Measurements from ENCODE around the gene MYL6. TPM values are rescaled to one million over a fixed set of nuclear protein-coding genes. Genes with fewer than 3 reads are reported as not detected.
"Not testable (repeated sequence)": the region's sequence is repeated elsewhere in the genome, so short reads cannot be mapped to it uniquely, and the experiment has no call there.

MYL6 gene
- polyA plus RNA-seq, 1 experiment, result 5,667 TPM

DNA sequence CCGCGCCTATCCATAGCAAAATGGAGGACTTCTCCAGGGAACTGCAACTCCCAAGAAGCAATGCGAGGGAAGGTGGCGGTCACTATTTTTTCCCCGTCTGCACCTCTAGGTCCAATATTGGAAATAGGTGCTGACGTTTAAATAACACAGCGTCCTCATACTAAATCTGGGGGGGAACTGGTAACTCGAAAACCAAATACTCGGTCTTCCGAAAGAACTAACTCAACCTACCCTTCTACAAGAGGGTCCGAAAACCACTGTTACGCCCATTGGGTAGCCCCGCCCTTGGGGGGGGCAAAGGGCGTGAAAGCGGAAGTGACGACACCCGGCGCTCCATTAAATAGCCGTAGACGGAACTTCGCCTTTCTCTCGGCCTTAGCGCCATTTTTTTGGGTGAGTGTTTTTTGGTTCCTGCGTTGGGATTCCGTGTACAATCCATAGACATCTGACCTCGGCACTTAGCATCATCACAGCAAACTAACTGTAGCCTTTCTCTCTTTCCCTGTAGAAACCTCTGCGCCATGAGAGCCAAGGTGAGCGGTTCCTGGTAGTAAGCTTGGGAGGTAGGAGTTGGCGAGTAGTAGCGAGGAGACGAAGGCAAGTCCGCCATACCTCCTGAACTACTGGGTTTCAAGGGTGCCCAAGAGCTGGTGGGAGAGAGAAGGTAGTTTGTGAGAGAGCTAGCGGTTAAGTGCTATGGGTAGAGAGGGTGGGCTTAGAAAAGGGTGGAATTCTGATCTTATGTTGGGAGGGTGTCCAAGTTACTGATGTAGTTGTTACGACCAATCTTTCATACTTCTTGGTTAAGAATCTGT, 41.7 kb upstream of the MYL6 start, which contains the start of gene RPL41:
Gene RPL41 (plus strand): TSS at position 367 of the 815 bp plus-strand sequence.
- ChIA-PET POLR2A (interaction anchor here (0.7 to 2.1 kb wide), 3 partner anchors 12 to 177 kb away, joined by 5 to 13 read pairs (median 12); partner anchors contain the start of gene PA2G4), CTCF (interaction anchor here (1.0 to 6.8 kb wide), 5 partner anchors 9 to 73 kb away, joined by 4 to 134 read pairs (median 8); partner anchors contain the start of genes ESYT1, PA2G4 and SMARCC2)
- TF ChIP-seq, protein P1, sequence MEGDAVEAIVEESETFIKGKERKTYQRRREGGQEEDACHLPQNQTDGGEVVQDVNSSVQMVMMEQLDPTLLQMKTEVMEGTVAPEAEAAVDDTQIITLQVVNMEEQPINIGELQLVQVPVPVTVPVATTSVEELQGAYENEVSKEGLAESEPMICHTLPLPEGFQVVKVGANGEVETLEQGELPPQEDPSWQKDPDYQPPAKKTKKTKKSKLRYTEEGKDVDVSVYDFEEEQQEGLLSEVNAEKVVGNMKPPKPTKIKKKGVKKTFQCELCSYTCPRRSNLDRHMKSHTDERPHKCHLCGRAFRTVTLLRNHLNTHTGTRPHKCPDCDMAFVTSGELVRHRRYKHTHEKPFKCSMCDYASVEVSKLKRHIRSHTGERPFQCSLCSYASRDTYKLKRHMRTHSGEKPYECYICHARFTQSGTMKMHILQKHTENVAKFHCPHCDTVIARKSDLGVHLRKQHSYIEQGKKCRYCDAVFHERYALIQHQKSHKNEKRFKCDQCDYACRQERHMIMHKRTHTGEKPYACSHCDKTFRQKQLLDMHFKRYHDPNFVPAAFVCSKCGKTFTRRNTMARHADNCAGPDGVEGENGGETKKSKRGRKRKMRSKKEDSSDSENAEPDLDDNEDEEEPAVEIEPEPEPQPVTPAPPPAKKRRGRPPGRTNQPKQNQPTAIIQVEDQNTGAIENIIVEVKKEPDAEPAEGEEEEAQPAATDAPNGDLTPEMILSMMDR (IDR thresholded peaks at IDR 0.05; ENCODE audit: insufficient read depth, low read depth, low read length), result no peak
- DNase-seq (ENCODE audit: low read depth), result peak; percentile 64
- peaks cover 13% of the 10 kb centered on the region for H3K36me3 ChIP-seq (ENCODE audit: control insufficient read depth, insufficient read depth, low read length)
- H3K4me3 ChIP-seq (ENCODE audit: low read depth, low read length), result peak within 1 kb of the TSS; percentile 71
- H3K27me3 ChIP-seq (ENCODE audit: control insufficient read depth, insufficient read depth, low read length), result no peaks in the 10 kb centered on the region

DNA sequence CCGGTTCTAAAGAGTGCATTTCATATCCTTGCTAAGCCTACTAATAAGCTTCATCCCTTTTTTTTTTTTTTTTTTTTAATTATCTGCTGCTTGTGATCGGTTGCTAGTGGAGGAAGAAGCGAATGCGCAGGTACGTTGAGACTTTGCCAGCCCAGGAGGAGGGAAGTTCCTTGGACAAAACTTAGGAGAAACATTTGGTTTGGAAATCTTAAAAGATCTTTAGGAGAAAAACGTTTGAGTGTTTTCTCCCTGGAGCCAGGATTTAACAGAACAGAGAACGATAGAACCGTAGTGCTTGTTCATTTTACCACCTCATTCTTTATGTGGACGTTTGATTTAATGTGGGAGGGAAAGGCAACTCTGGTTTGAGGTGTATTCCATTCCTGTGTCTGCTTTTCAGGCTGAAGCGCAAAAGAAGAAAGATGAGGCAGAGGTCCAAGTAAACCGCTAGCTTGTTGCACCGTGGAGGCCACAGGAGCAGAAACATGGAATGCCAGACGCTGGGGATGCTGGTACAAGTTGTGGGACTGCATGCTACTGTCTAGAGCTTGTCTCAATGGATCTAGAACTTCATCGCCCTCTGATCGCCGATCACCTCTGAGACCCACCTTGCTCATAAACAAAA, 41.0 kb upstream of the MYL6 start:
- H3K4me3 ChIP-seq (ENCODE audit: low read depth, low read length), result peak overlapping the region; percentile 72
- ChIA-PET CTCF (interaction anchor here (1.0 to 6.8 kb wide), 6 partner anchors 9 to 73 kb away, joined by 3 to 134 read pairs (median 19); partner anchors contain the start of genes ESYT1, MYL6, PA2G4 and SMARCC2), POLR2A (interaction anchor here (1.9 to 2.1 kb wide), 2 partner anchors 13 to 105 kb away, joined by 8 to 13 read pairs; partner anchors contain the start of genes PA2G4 and RNF41)
- H3K36me3 ChIP-seq (ENCODE audit: control insufficient read depth, insufficient read depth, low read length), result peaks cover 14% of the 10 kb centered on the region
- DNase-seq (ENCODE audit: low read depth); H3K27me3 ChIP-seq (ENCODE audit: control insufficient read depth, insufficient read depth, low read length): not testable (repeated sequence)

DNA sequence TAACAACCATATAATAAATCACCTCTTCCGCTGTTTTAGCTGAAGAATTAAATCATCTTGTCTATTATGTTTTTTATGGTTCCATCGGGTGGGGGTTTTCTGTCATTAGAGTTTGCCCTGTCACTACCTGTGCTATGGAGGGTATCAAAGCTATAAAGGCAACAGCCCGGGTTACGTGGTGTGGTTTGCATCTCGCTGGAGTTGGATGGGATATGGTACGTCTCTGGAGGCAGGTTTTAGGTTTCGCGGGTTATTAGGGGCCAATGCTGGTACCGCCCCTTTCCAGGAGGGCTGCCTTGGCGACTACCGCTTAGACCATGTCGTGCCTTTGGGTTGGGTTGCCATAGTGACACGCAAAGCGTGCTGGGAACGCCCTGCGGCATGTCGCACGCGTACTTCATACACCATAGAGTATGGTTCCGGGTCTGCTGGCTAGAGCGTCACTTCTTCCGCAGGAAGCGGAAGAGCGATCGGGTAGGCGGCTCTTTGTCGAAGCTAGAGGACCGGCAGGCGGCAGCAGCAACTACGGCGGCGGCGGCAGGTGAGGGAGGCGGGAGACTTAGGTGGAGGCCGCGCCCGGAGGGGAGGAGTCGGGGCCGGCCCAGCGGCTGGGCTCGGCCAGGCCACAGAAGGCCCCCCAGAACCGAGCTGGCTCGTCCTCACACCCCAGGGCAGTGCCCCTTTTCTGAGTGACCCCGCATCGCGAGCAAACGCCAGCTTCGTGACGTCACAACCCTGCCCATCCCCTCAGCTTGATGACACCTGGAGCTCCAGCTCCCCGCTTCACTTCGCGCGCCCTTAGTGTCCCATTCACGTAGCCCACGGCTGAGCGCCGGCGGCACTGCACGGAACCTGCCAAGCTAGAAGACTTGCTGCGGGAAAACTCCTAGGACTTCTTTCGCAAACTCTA, 40.1 kb upstream of the MYL6 start, which contains the start of gene ZC3H10:
Gene ZC3H10 (plus strand): TSS at position 489 of the 910 bp plus-strand sequence. CDS start 2,297 bp downstream, outside the sequence.
- H3K36me3 ChIP-seq (ENCODE audit: control insufficient read depth, insufficient read depth, low read length), result peaks cover 11% of the 10 kb centered on the region
- no peaks in the 10 kb centered on the region for H3K27me3 ChIP-seq (ENCODE audit: control insufficient read depth, insufficient read depth, low read length)
- POLR2A ChIA-PET, result interaction anchor here (0.6 to 2.1 kb wide), 6 partner anchors 10 to 148 kb away, joined by 3 to 13 read pairs (median 6); partner anchors contain the start of genes ESYT1, MYL6, PA2G4 and RNF41
- peak; percentile 98 for DNase-seq (ENCODE audit: low read depth)
- peak within 1 kb of the TSS; percentile 72 for H3K4me3 ChIP-seq (ENCODE audit: low read depth, low read length)
- TF ChIP-seq, protein P1 (IDR thresholded peaks at IDR 0.05; ENCODE audit: insufficient read depth, low read depth, low read length), result peak; percentile 73
- CTCF ChIA-PET, result interaction anchor here (0.6 to 6.8 kb wide), 21 partner anchors 9 to 342 kb away, joined by 3 to 134 read pairs (median 5); partner anchors contain the start of genes ANKRD52, CNPY2, COQ10A and ERBB3

DNA sequence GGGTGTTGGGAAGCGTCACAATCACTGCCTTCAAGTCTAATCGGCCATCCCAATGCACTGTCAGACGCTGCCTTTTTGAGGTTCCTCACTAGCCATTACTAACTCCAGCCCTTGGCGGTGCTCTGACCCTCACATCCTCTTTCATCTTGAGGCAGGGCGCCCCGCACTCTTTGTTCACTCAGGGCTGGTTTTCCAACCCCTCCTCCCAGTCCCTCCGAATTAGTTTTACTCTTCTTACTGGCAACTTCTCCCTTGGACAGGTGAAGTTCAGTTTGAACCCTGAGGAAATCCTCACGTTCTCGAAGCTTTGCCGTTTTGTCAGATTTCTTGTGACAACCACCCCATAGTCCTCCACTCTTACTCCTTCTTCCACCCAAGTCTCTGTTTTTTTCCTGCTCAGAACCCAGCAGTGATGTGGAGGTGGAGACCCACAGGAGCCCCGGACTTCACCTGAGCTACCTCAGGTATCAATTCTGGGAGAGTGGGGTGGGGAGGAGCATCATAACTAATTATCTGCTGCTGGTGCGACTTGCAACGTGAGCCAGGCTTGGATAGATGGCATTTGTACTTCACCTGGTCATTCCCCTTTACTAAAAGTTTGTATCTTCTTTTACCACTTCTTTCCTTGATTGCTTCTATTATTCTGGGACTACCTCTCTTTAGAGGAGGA, 39.3 kb upstream of the MYL6 start:
- Histone ChIP-seq H3K36me3 (ENCODE audit: control insufficient read depth, insufficient read depth, low read length) (peaks cover 10% of the 10 kb centered on the region), H3K4me3 (ENCODE audit: low read depth, low read length) (peak overlapping the region; percentile 72), H3K27me3 (ENCODE audit: control insufficient read depth, insufficient read depth, low read length) (no peaks in the 10 kb centered on the region)
- DNase-seq (ENCODE audit: low read depth), result no peak
- POLR2A ChIA-PET, result interaction anchor here (0.6 to 2.1 kb wide), 9 partner anchors 9 to 148 kb away, joined by 3 to 13 read pairs (median 6); partner anchors contain the start of genes ESYT1, MYL6, PA2G4 and RNF41
- TF ChIP-seq, protein P1 (IDR thresholded peaks at IDR 0.05; ENCODE audit: insufficient read depth, low read depth, low read length), result no peak
- CTCF ChIA-PET, result interaction anchor here (0.6 to 6.8 kb wide), 31 partner anchors 8 to 345 kb away, joined by 3 to 134 read pairs (median 5); partner anchors contain the start of genes ANKRD52, CNPY2, COQ10A and CS

Measured in BJ (cell line).